HCT116 (cell line): ENCODE measurements around the gene UBXN2A. TPM values are rescaled to one million over a fixed set of nuclear protein-coding genes. Genes with fewer than 3 reads are reported as not detected.

Experiments
- ATAC-seq: fragments of 200-7000 bp; cut with Tn5 transposase; 2 replicates; pipeline ENCODE4 v1.9.1; 2020; ENCODE audit warnings: mild to moderate bottlenecking, moderate library complexity
- BruUV-seq: library from RNA; stranded (reverse); fragments of 400-500 nt; replicated peaks from 2 replicates; lab custom pipeline; 2021; lab: Mats Ljungman, UMichigan
- CTCF ChIA-PET: fragments of 300-600 bp; sonication (Branson Sonifier 250); formaldehyde crosslinking; loops from one replicate; lab custom pipeline; 2021; ENCODE audit warnings: antibody characterized with exemption; lab: Charles Lee
- POLR2A ChIA-PET: fragments of 300-600, 350-600 bp; sonication (Branson Sonifier 250); formaldehyde crosslinking; loops from one replicate; lab custom pipeline; 2021; ENCODE audit warnings: antibody characterized with exemption; lab: Charles Lee
- RAD21 ChIA-PET, 2 experiments: fragments of 300-600 bp; sonication (Branson Sonifier 250); formaldehyde crosslinking; loops; one replicate each; lab custom pipeline; 2023; ENCODE audit warnings: low total read pairs in 2 of 2; ENCODE audit not compliant: uncharacterized antibody in 2 of 2, unreplicated experiment in 2 of 2, low non-redundant PET in 1 of 2; lab: Charles Lee
- DNase-seq: peaks from one replicate; pipeline ENCODE4 v3.0.0-alpha.2; 2010; ENCODE audit warnings: low read depth, low spot score
- H2AFZ ChIP-seq: fragments of 200-600 bp; shearing (Covaris generic), sonication (generic); 2 replicates; pipeline ENCODE4 v1.6.1; 2017; ENCODE audit warnings: low read depth, mixed run types, mixed read lengths, antibody characterized with exemption, low read length; ENCODE audit not compliant: poor library complexity, severe bottlenecking
- H3K27ac ChIP-seq: 2 replicates; pipeline ENCODE4 v1.5.1; 2012; ENCODE audit warnings: low read depth, low read length
- H3K27me3 ChIP-seq: fragments of 200-600 bp; sonication (generic); 2 replicates; pipeline ENCODE4 v1.6.1; 2016; ENCODE audit warnings: mixed run types, low read length, mixed read lengths; ENCODE audit not compliant: insufficient read depth
- H3K36me3 ChIP-seq, 2 experiments: fragments of 200-500 bp in 1 of 2; fragments of 200-600 bp in 1 of 2; sonication (Bioruptor generic) in 1 of 2; sonication (generic) in 1 of 2; 2 replicates each; pipeline versions ENCODE4 v1.5.1 to v1.6.1; 2014 to 2016; ENCODE audit warnings: low read length in 2 of 2, inconsistent platforms in 1 of 2, mixed read lengths in 1 of 2, mixed run types in 1 of 2; ENCODE audit not compliant: insufficient read depth in 2 of 2, control insufficient read depth in 1 of 2
- H3K4me1 ChIP-seq, 2 experiments: fragments of 200-600 bp in 1 of 2; sonication (generic) in 1 of 2; 2 replicates each; pipeline versions ENCODE4 v1.5.1 to v1.6.1; 2012 to 2017; ENCODE audit warnings: low read length in 2 of 2, inconsistent platforms in 1 of 2, mild to moderate bottlenecking in 1 of 2, mixed read lengths in 1 of 2, mixed run types in 1 of 2, moderate library complexity in 1 of 2; ENCODE audit not compliant: insufficient read depth in 2 of 2, control insufficient read depth in 1 of 2
- H3K4me2 ChIP-seq: fragments of 200-600 bp; sonication (generic); 2 replicates; pipeline ENCODE4 v1.6.1; 2017; ENCODE audit warnings: mixed run types, low read length, mixed read lengths
- H3K4me3 ChIP-seq, 2 experiments: fragments of 200-600 bp in 1 of 2; sonication (generic) in 1 of 2; replicated peaks in 1 of 2; 2 replicates each; pipeline ENCODE4 v1.5.1; 2011 to 2016; ENCODE audit warnings: low read length in 2 of 2, control low read depth in 1 of 2, low read depth in 1 of 2, mild to moderate bottlenecking in 1 of 2, mixed read lengths in 1 of 2, mixed run types in 1 of 2
- H3K79me2 ChIP-seq: fragments of 200-600 bp; sonication (generic); 2 replicates; pipeline ENCODE4 v1.6.1; 2017; ENCODE audit warnings: mild to moderate bottlenecking, mixed run types, low read length, moderate library complexity, mixed read lengths; ENCODE audit not compliant: insufficient read depth
- H3K9ac ChIP-seq: fragments of 200-600 bp; sonication (generic); 2 replicates; pipeline ENCODE4 v1.6.1; 2016; ENCODE audit warnings: low read length, mixed read lengths
- H3K9me2 ChIP-seq: fragments of 200-600 bp; sonication (generic), shearing (Covaris generic); 2 replicates; pipeline ENCODE4 v1.6.1; 2017; ENCODE audit warnings: mixed run types, mild to moderate bottlenecking, moderate library complexity; ENCODE audit not compliant: insufficient read depth
- H3K9me3 ChIP-seq, 2 experiments: fragments of 200-500 bp in 1 of 2; fragments of 200-600 bp in 1 of 2; sonication (Bioruptor generic) in 1 of 2; sonication (generic) in 1 of 2; 2 replicates each; pipeline ENCODE4 v1.6.1; 2014 to 2017; ENCODE audit warnings: low read length in 2 of 2, mixed read lengths in 2 of 2, inconsistent platforms in 1 of 2, low read depth in 1 of 2, mild to moderate bottlenecking in 1 of 2, mixed run types in 1 of 2, moderate library complexity in 1 of 2; ENCODE audit not compliant: control insufficient read depth in 1 of 2, insufficient read depth in 1 of 2
- H4K20me1 ChIP-seq: fragments of 200-600 bp; sonication (generic), shearing (Covaris generic); 2 replicates; pipeline ENCODE4 v1.6.1; 2017; ENCODE audit warnings: mixed run types, mild to moderate bottlenecking, moderate library complexity; ENCODE audit not compliant: insufficient read depth
- CBX3 ChIP-seq: IDR thresholded peaks from 2 replicates; pipeline ENCODE4 v1.6.1; 2012; ENCODE audit warnings: low read depth
- EZH2phosphoT487 ChIP-seq: fragments of 200-600 bp; IDR thresholded peaks from 2 replicates; pipeline ENCODE4 v1.6.1; 2018; ENCODE audit warnings: antibody characterized with exemption, borderline replicate concordance
- FOSL1 ChIP-seq: IDR thresholded peaks from 2 replicates; pipeline ENCODE4 v1.6.1; 2012; ENCODE audit warnings: low read depth
- JUND ChIP-seq: IDR thresholded peaks from 2 replicates; pipeline ENCODE4 v1.6.1; 2012
- MAX ChIP-seq: IDR thresholded peaks from 2 replicates; pipeline ENCODE4 v1.6.1; 2012
- REST ChIP-seq: IDR thresholded peaks from 2 replicates; pipeline ENCODE4 v1.6.1; 2012; ENCODE audit warnings: low read depth
- SIN3A ChIP-seq: IDR thresholded peaks from 2 replicates; pipeline ENCODE4 v1.6.1; 2012; ENCODE audit warnings: low read depth
- ZNF274 ChIP-seq: fragments of 200-500 bp; sonication (Bioruptor generic); IDR thresholded peaks from 2 replicates; pipeline ENCODE4 v1.6.1; 2014; ENCODE audit warnings: mild to moderate bottlenecking, low read depth, low read length, inconsistent platforms
- intact Hi-C: fragments of 100-400 bp; cut with micrococcal nuclease; formaldehyde crosslinking; loops from 2 replicates; pipeline ENCODE4 v1.10.0; 2022
- total RNA-seq: library from RNA; stranded (reverse); gene quantifications from one replicate; pipeline ENCODE4 v1.2.1, GENCODE V29; 2021; ENCODE audit not compliant: unreplicated experiment
- TF ChIP-seq, protein P1 (sequence below): IDR thresholded peaks from 2 replicates; pipeline ENCODE4 v1.6.1; 2012
- TF ChIP-seq, protein P2 (sequence below), 3 experiments: fragments of 200-600 bp in 1 of 3; sonication (generic) in 1 of 3; IDR thresholded peaks in 2 of 3; conservative IDR thresholded peaks in 1 of 3; 2 replicates each; pipeline ENCODE4 v1.5.1; 2012 to 2017; ENCODE audit warnings: low read depth in 2 of 3, low read length in 2 of 3, antibody characterized with exemption in 1 of 3, borderline replicate concordance in 1 of 3, control low read depth in 1 of 3, mild to moderate bottlenecking in 1 of 3, mixed read lengths in 1 of 3, mixed run types in 1 of 3, moderate library complexity in 1 of 3; ENCODE audit not compliant: insufficient read depth in 1 of 3

UBXN2A gene
- total RNA-seq, 1 experiment from 2014 or later, result 14.1 TPM

DNA sequence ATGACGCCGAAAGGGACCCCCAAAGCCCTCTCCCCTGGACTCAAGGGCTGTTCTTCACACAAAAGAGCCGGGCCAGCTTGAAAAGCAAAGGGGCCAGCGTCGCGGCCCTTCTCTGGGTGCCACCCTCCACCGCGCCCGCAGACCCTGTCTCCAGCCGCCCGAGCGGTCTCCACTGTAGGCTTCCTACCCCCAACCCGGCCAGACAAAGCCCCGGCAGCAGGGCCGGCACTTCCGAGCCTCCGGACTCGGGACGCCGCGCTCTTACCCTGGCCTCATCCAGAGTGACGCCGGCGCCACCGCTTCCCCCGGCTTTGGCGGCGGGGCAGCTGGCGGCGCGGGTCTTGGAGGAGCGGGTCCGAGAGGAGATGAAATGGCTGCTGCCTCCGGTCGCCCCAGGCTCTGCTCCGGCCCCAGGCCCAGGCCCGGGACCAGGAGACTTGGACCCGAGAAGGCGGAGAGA lies 13.9 kb upstream of the UBXN2A start (continued):
- TF ChIP-seq MAX (no peak), CBX3 (no peak), JUND (no peak), ZNF274 (no peak), REST (no peak), EZH2phosphoT487 (no peak)

DNA sequence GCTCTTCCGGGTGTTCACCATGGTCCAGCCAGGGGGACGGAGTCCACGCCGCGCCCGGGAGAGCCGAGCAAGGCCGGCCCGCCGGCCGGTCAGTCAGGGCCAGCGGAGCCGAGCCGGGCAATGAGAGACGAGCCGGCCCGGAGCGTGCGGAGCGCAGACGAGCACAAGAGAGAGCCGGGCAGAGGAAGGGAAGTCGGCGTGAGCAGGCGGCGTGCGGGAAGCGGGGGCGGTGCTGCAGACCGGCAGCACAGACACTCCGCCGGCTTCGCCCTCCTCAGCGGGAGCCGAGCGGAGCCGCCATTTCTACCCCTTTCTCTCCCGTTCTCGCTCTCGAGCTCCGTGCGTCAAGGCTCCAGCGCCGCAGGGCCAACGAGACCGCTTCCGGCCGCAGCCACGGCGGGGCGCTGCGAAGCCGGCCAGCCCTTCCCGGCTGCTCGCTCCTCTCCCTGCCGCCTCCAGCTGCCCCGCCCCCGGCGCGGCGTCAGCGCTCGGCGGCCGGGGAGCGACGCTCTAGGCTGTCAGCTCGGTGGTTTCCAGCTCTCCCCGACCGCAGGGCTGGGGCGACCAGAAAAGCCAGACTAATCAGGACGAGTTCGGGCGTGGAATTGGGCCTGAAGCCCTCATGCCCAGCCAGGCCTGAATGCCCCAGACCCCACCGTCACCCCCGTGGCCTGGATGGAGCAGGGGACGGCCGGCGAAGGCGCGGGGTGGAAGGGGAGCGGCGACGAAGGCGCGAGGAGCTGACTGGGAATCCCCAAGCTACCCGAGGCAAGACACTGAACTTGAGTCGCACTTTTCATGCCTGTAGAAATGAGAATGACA lies 13.3 kb upstream of the UBXN2A start, which contains the start of gene ATAD2B:
Gene ATAD2B (minus strand): TSS at position 374 of the 822 bp plus-strand sequence. CDS start 353 bp downstream, at position 21.
- H2AFZ ChIP-seq, result no peak within 1 kb of the TSS
- no peaks in the 10 kb centered on the region for H3K27me3 ChIP-seq
- no peaks in the 10 kb centered on the region for H3K9me2 ChIP-seq
- H3K79me2 ChIP-seq, result peaks cover 48% of the 10 kb centered on the region
- BruUV-seq, result no TSS peak
- ChIA-PET POLR2A (interaction anchor here (0.9 to 1.8 kb wide), 11 partner anchors 9 to 157 kb away, joined by 3 to 26 read pairs (median 5); partner anchors contain the start of genes SF3B6, TP53I3, UBXN2A and WDCP), CTCF (interaction anchor here (0.6 to 2.8 kb wide), 23 partner anchors 9 to 552 kb away, joined by 3 to 29 read pairs (median 4); partner anchors contain the start of genes SF3B6, TP53I3 and WDCP), RAD21 (interaction anchor here (0.7 to 1.4 kb wide), 6 partner anchors 13 to 1747 kb away, joined by 3 to 9 read pairs (median 5); partner anchors contain the start of genes TP53I3 (in 2 of the 2) and SF3B6 (in 1 of the 2))
- ATAC-seq (peak; percentile 93), DNase-seq (peak; percentile 85)
- H3K4me3 ChIP-seq, result peak within 1 kb of the TSS; percentile 79 to 84
- H3K4me1 ChIP-seq, result peaks cover 5 to 7% of the 10 kb centered on the region in 2 experiments; a peak in 2 of 4 replicates
- intact Hi-C loops, result loop anchor here (1.0 to 5.0 kb wide), 3 partner anchors 95 to 235 kb away; partner anchors contain the start of gene TP53I3
- peak within 1 kb of the TSS; percentile 94 for H3K9ac ChIP-seq
- no peaks in the 10 kb centered on the region for H3K36me3 ChIP-seq
- H4K20me1 ChIP-seq, result no peaks in the 10 kb centered on the region
- H3K9me3 ChIP-seq, result no peaks in the 10 kb centered on the region
- peak within 1 kb of the TSS; percentile 84 for H3K4me2 ChIP-seq
- peak within 1 kb of the TSS; percentile 86 for H3K27ac ChIP-seq
- TF ChIP-seq, protein P1, sequence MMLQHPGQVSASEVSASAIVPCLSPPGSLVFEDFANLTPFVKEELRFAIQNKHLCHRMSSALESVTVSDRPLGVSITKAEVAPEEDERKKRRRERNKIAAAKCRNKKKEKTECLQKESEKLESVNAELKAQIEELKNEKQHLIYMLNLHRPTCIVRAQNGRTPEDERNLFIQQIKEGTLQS, result no peak
- no peak for TF ChIP-seq FOSL1
- TF ChIP-seq REST, result no peak
- TF ChIP-seq MAX, result peak; percentile 70
- TF ChIP-seq CBX3, result peak; percentile 87
- TF ChIP-seq SIN3A, result peak; percentile 89
- TF ChIP-seq, protein P2, sequence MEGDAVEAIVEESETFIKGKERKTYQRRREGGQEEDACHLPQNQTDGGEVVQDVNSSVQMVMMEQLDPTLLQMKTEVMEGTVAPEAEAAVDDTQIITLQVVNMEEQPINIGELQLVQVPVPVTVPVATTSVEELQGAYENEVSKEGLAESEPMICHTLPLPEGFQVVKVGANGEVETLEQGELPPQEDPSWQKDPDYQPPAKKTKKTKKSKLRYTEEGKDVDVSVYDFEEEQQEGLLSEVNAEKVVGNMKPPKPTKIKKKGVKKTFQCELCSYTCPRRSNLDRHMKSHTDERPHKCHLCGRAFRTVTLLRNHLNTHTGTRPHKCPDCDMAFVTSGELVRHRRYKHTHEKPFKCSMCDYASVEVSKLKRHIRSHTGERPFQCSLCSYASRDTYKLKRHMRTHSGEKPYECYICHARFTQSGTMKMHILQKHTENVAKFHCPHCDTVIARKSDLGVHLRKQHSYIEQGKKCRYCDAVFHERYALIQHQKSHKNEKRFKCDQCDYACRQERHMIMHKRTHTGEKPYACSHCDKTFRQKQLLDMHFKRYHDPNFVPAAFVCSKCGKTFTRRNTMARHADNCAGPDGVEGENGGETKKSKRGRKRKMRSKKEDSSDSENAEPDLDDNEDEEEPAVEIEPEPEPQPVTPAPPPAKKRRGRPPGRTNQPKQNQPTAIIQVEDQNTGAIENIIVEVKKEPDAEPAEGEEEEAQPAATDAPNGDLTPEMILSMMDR (IDR thresholded peaks at IDR 0.05 in 2 of 3, conservative IDR thresholded peaks at IDR 0.05 in 1 of 3; ENCODE audit: borderline replicate concordance in 1 of 3, insufficient read depth in 1 of 3, low read depth in 2 of 3, low read length in 2 of 3), result peak; percentile 61 to 77 (median 71)
- no peak for TF ChIP-seq JUND
- TF ChIP-seq EZH2phosphoT487, result no peak
